ENCODE measurements around the gene DPH2. TPM values are rescaled to one million over a fixed set of nuclear protein-coding genes. Genes with fewer than 3 reads are reported as not detected.

DPH2 gene
- total RNA-seq, 1 donor, result 32.6 TPM

- DNase-seq (ENCODE audit: low read depth in 2 of 3, low spot score in 2 of 3), result no peak
Measured at GRCh38 chr1:44021581-44022321, 51.9 kb downstream of the DPH2 start.

Other genes starting within 250 kb of the DPH2 start
- 0.27 TPM for gene ARTN, start 36.2 kb upstream of the DPH2 start, total RNA-seq
- 30.4 TPM for gene IPO13, start 23.1 kb upstream of the DPH2 start, total RNA-seq
- gene ATP6V0B, start 5.0 kb downstream of the DPH2 start, total RNA-seq, result 131 TPM
- gene B4GALT2, start 9.2 kb downstream of the DPH2 start, total RNA-seq, result 42.5 TPM
- 4.6 TPM for gene CCDC24, start 21.6 kb downstream of the DPH2 start, total RNA-seq
- 0.81 TPM for gene SLC6A9, start 61.5 kb downstream of the DPH2 start, total RNA-seq
- gene KLF17, start 148.8 kb downstream of the DPH2 start, total RNA-seq, result under 0.01 TPM
- not detected for gene KLF18, start 171.6 kb downstream of the DPH2 start, total RNA-seq
- 33.7 TPM for gene DMAP1, start 243.5 kb downstream of the DPH2 start, total RNA-seq